Measurements from ENCODE around the gene PCSK9.
"Not testable (repeated sequence)": the region's sequence is repeated elsewhere in the genome, so short reads cannot be mapped to it uniquely, and the experiment has no call there.

Gene PCSK9

DNA sequence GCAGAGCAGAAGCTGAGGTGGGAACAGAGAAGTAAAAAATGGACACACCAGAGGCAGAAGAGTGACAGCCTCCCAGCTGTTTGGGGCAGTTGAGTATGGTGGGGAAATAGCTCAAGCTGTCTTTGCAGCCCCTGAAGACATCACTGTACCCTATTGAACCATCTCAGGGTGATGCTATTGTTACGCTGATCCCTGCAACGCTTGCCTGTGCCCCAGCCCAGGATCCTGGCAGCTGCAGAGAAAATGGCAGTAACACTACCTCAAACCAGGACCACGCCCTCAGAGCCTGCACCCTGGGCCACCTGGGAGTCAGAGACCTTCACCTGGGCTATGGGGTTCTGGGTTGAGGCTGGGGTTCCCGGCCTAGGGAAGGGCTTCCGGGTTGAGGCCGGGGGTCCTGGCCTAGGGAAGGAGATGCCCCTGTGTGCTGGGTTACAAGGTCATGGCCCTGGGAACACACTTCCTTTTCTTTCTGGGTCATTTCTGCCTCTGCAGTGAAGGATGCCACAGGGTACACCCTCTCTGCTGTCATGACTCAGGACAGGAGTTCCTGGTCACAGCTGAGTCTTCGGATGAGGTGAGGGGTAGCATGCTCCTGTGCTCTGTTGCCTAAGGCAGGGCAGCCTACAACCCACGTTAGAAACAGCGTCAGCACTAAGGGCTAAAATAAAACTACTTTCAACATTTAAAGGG lies 29.0 kb upstream of the PCSK9 start:
- DNase-seq = no peak

DNA sequence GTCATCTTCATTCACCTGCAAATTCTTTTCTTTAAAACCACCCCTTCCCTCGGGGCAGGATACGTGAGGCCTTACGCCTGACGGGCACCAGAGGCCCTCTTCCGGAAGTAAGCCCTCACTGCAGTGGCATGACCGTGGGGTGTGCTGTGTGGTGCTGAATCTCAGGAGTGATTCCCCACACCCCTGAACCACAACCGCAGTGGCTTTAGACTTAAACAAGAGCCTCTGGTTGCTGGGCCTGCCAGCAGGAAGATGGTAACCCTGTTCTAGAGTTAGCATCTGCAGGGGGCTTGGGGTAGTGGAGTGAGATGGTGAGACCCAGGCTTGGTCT lies 28.5 kb upstream of the PCSK9 start:
- DNase-seq = no peak

DNA sequence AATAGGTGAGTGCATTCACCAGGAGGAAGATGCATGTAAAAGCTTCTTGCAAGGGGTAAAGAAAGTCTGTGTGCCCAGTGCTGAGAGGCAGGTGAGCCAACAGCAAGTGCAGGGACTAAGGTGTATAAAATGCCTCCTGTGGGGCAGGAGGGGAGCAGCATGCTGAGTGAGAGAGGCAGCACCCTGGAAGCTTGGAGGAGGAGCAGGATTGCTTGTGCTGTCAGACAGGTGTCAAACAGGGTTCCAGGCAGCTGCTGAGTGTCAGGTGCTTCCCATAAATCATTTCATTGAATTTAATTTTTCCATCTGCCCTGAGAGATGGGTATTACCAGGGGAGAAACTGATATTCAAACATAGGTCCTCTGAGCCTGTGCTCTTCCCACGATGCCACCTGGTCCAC lies 26.7 kb upstream of the PCSK9 start:
- peak; percentile 85 for DNase-seq

DNA sequence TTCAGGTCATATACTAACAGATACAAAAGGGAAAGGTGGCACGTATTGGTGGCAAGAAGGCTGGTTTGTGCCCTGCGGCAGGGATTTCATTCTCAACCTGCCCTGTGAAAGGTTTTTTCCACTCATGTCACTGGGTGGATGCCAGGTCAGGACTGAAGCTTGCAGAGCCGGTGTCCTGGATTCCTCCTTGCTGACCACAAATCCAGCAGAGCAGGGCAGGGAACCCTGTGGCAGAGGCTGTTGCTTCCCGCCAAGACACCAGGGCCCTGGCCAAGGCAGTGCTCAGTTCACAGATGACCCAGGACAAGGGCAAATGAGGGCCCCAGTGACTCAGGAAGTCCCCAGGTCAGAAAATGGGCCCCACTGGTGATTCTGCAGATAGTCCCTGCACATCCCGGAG lies 24.2 kb upstream of the PCSK9 start:
- no peak for DNase-seq

DNA sequence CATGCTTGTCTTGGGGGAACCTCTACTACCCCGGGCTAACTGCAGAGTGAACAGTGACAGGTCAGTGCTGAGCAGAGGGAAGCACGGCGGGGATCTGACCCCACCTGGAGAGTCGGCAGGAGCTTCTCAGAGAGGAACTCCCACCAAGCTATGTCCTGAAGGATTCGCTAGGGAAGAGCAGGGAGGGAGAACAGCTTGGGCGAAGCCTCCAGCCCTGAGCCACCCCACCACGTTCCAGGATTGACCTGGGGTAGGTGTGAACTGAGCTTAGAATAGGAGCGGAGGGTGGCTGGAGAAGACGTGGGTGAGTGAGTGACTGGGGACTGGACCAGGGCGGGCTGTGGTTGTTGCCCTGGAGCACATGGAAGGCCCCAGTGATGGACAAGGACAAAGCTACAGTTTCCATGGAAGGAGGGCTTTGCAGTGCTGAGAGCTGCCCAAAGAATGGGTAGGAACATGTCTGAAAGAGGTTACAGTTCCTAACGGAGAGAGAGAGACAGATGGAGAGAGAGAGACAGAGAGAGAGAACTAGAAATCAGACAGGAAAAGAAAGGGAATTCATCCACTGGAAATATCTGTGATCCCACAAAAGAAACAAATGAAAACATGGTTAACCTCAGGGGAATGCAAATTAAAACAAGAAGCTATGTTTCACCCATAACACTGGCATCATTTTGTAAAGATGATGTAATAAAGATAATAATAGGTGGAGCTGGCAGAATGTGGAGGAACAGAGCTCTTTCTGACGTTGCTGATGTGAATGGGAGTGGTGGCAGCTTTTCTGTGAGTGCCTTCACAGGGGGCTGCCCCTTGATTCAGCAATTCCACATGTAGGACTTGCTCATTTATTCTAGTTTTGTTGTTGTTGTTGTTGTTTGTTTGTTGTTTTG lies 23.4 kb upstream of the PCSK9 start:
- DNase-seq = no peak

DNA sequence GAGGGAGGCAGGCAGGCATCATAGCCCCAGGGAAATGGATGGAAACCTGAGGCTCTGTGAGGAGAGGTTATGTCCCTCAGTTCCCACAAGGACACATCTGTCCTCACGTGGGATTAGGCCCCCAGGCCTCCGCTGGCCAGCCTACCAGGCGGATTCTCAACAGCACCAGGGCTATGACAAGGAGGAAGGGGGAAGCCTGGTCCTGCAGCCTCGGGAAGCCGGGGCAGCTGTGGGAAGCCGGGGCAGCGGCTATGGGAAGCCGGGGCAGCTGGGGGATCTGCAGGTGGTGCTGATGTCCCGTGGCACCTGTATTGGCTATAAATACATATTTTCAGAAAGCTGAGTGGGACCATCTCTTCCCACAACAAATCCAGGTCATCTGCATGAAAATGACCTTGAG lies 21.0 kb upstream of the PCSK9 start:
- no peak for DNase-seq

DNA sequence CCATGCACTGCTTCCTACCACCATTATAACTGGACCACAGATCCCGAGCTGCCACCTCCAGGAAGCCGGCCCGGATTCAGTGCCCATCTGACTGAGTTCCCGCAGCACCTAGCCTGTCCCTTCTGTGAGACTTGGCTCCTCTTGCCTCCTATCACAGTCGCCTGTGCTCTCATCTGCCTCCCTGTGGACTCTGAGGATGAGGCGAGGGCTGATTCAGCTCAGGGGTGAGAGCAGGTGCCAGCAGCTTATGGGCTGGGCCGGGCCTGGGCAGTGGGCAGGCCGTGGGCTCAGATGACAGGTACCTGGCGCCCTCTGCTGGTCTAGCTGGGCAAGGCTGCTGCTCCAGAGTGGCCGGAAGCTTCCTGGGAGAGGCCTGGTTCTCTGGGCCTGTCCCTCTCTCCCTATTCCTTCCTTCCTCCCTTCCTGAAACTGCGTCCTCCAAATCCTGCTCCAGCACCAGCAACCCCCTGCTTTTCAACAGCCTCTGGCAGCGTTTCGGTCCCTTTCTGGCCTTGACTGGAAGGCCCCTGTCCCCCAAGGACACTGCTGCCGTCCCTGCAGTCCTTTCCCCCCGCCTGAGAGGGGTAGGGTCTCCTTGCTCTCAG lies 17.3 kb upstream of the PCSK9 start:
- peak; percentile 87 for DNase-seq

DNA sequence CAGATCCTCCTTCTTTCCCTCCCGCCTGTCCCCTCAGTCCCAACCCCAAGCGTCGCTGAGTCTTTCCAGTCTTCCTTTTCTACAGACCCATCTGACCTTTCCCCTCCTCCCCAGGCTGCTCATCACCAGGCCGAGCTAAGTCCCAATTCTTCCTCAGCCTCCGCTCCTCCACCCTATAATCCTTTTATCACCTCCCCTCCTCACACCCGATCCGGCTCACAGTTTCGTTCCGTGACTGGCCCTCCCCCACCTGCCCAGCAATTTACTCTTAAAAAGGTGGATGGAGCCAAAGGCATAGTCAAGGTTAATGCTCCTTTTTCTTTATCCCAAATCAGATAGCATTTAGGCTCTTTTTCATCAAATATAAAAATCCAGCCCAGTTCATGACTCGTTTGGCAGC lies 15.2 kb upstream of the PCSK9 start:
- not testable (repeated sequence) for DNase-seq

DNA sequence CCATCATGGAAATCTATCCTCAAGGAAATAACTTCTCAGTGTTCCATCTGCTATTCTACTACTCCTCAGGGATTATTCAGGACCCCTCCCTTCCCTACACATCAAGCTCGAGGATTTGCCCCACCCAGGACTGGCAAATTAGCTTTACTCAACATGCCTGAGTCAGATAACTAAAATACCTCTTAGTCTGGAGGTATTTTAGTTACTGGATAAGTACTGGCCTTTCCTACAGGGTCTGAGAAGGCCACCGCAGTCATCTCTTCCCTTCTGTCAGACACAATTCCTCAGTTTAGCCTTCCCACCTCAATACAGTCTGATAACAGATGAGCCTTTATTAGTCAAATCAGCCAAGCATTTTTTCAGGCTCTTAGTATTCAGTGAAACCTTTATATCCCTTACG lies 12.7 kb upstream of the PCSK9 start:
- not testable (repeated sequence) for DNase-seq

DNA sequence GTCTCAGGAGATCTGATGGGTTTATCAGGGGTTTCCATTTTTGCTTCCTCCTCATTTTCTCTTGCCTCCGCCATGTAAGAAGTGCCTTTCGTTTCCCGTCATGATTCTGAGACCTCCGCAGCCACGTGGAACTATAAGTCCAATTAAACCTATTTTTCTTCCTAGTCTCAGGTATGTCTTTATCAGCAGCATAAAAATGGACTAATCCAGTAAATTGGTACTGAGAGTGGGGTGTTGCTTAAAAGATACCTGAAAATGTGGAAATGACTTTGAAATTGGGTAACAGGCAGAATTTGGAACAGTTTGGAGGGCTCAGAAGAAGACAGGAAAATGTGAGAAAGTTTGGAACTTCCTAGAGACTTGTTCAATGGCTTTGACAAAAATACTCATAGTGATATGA lies 8.2 kb upstream of the PCSK9 start:
- not testable (repeated sequence) for DNase-seq

DNA sequence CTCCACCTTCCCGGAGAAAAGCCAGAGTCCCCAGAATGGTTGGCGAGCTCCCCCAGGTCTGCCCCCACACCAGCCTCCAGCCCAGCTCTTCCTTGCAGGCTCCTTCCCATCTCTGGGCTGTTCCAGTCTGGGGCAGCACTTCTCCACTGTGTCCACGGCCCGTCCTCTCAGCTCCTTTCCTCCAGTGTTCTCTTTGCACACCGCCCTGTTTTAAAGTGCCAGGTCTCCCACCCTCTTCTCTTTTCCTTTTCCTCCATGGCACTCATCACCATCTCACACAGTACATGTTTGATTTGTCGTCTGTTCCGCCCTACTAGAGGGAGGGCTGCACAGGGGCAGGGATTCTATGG lies 6.1 kb upstream of the PCSK9 start:
- no peak for DNase-seq

DNA sequence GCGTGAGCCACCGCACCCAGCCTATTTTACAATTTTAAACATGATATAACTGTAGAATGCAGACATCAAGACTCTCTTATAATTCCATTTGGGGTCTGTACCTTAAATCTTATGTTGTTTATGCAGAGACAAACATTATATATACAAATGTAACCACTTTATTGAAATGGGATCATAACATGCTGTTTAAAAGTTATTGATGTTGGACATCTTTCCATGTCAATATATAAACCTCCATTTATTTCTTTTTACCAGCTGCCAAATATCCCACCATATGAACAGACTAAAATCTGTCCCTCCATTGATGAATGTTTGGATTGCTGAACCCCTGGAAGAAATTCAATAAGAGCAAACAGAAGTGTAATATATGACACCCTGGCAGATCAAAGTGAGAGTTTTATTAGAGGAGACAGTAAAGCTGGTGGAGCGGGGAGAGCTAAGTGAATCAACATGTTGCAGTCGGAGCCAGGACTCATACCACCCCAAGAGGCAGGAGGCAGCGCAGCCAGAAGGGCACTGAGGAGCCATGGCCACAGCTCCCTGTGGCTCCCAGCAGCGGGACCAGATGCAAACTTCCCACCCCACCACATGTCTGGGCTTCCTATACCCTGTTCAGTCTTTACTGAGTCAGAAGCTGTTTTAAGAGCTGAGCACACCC lies 4.7 kb upstream of the PCSK9 start:
- DNase-seq = no peak

DNA sequence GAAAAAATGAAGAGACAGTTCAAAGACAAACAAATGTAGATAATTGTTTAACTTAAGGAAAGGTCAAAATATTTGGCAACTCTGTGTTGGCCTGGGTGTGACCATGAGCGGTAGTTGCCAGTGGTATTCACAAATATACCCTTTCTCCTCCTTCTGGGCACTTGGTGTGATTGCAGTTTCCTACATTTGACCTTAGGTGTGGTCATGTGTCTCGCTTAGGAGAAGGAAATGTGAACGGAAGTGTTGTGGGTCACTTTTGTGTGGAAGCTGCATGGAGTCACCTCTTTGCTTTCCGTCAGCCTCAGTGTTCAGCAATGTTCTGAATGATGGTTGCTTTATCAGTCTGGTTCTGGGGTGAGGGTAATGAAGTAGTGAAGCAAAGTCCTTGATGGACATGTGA lies 3.4 kb upstream of the PCSK9 start:
- no peak for DNase-seq

DNA sequence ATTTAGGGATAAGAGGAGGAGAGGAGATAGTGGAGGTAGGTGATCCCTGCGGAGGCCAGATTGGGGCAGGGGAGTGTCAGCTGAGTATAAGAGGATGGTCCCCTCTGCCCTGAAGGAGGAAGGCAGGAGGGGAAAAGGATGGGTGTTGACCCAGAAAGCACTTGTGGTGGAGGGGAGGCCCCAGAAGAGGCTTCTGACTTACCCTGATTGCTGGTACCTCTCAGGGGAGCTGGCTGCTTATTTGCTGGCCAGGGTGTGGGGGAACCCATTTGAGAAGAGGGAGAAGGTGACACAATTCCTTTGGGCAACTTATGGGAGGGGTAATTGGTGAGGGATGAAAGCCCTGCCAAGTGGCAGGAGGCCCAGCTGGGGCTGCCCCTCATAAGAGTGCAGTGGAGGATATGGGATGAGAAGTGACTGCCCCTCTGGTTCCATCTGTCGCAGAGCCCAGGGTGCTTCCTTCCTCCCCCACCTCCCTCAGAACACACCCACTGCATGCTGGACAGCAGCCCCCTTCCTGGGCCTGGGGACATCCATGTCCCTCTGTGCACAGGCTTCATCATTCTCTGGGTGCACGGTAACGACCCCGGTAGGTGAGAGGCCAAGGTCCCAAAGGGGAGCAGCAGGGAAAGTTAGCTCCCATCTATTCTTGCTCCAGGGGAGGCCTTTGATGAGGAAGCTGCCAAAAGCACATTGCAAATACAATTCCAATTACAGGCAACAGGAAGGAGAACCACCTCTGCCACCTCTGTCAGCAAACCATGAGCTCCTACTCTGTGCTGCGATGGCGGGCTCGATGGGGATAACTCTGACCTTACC lies 1.4 kb upstream of the PCSK9 start:
- no peak for DNase-seq

DNA sequence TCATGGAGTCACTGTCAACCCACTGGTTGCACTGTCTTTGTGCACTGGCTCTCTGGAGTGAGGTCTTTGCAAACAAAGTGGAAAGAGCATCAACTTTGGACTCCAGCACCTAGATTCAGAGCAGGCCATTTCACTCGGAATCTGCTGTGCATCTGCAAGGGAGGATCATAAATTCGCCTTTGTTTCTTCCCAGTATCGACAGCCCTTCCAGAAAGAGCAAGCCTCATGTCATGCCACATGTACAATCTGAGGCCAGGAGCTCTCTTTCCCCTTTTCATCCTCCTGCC lies 853 bp upstream of the PCSK9 start:
- no peak for DNase-seq

DNA sequence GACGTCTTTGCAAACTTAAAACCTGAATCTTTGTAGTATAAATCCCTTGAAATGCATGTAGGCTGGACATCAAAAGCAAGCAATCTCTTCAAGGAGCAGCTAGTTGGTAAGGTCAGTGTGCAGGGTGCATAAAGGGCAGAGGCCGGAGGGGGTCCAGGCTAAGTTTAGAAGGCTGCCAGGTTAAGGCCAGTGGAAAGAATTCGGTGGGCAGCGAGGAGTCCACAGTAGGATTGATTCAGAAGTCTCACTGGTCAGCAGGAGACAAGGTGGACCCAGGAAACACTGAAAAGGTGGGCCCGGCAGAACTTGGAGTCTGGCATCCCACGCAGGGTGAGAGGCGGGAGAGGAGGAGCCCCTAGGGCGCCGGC lies 390 bp upstream of the PCSK9 start:
- no peak for DNase-seq

DNA sequence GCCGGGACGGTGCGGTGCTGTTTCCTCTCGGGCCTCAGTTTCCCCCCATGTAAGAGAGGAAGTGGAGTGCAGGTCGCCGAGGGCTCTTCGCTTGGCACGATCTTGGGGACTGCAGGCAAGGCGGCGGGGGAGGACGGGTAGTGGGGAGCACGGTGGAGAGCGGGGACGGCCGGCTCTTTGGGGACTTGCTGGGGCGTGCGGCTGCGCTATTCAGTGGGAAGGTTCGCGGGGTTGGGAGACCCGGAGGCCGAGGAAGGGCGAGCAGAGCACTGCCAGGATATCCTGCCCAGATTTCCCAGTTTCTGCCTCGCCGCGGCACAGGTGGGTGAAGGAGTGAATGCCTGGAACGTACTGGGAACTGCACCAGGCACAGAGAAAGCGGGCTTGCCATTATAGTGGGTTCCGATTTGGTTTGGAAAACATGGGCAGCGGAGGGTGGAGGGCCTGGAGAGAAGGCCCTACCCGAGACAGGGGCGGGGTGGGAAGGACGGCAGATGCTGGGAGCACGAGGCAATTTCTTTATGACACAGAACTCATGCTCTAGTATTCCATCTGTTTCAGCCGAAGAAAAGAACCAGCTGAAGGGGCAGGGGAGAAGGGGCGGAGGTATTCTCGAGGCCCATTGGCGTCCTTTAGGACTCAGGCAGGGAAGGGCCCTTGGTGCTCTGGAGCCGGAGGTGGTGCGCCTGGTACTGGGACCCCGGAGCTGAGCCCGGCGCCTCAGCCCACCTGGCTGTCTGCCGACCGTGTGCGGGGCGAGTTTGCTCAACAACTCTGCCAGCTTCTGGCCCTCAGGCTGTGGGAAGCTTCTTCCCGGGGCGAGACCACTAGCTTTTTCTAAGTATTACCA lies 960 bp downstream of the PCSK9 start:
- DNase-seq = no peak

DNA sequence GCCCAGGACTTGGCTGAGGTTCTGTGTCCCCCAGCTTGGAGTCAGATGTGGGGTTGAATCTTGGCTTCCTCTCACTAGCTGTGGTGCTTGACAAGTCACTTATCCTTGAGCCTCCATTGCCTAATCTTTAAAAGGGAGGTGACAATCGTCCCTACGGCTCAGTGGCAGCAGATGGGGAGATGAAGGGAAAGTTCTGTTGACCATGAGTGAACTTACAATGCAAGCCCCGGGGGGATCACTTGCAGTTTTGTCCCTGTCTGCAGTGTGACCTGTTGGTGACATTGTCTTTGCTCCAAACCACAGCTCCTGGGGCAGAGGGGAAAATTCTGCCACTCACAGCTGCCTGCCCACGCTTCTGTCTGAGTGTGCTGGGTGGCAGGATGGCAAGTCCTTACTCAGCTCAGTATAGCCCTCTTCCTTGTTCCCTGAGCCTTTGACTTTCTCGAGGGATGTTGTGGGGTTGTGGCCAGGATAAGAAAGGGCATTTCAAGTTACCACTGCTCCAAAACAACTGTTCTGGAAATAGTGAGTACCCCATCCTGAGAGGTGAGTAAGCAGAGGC lies 1.7 kb downstream of the PCSK9 start:
- DNase-seq = no peak

DNA sequence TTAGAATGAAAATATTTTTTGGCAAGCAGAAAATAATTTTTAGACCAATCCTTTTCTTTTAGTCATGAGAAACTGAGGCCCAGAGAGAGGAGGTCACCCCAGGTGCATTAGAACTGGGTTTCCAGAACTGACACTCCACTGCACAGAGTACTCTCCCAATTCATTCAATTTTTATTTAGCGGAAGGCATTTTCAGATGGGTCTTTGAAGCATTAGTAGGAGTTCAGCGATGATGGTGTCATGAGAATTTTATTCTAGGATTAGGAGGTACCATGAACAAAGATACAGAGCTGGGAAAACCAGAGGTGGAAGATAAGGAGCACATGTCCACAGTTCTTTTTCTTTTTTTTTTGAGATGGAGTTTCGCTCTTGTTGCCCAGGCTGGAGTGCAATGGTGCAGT lies 2.3 kb downstream of the PCSK9 start:
- no peak for DNase-seq

DNA sequence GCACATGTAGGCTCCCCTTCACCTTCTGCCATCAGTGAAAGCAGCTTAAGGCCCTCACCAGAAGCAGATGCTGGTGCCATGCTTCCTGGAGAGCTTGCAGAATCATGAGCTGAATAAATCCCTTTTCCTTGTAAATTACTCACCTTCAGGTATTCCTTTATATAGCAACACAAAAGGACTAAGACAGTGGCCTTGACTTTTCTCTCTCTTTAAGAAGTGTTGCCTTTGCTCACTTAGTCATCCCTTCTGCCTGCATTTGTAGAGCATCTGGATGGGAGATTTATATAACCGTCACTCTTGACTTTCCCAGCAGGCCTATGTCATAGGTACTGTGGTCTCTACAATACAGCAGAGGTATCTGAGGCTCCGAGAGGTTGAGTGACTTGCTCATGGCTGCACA lies 3.7 kb downstream of the PCSK9 start:
- DNase-seq = no peak

DNA sequence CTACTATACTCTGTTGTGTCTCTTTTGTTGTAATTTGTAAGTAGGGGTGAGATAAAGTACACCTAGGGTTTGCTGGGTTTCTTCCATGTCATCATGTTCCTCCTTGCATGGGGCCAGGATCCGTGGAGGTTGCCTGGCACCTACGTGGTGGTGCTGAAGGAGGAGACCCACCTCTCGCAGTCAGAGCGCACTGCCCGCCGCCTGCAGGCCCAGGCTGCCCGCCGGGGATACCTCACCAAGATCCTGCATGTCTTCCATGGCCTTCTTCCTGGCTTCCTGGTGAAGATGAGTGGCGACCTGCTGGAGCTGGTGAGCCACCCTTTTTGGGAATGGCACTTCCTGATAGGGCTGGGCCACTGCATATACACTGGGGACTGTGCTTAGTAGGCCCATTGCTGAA lies 4.4 kb downstream of the PCSK9 start:
- no peak for DNase-seq

Measured in NCI-H345 (cell line).